CD14-positive monocyte (primary cell): Measurements from ENCODE around the gene MB21D2. TPM values are rescaled to one million over a fixed set of nuclear protein-coding genes. Genes with fewer than 3 reads are reported as not detected.

ENCODE experiments used
- DNase-seq, 3 donors: peaks; one replicate each; pipeline ENCODE4 v3.0.0-alpha.2; 2011 to 2022
- H2AFZ ChIP-seq: 2 replicates; pipeline ENCODE4 v1.6.0; 2012; ENCODE audit warnings: mild to moderate bottlenecking, low read depth, low read length, inconsistent platforms; ENCODE audit not compliant: insufficient read depth, poor library complexity, severe bottlenecking
- H3K27ac ChIP-seq, 2 donors: 1 replicate in 1 of 2; 2 replicates in 1 of 2; pipeline ENCODE4 v1.5.1; 2012 to 2013; ENCODE audit warnings: low read length in 2 of 2, control low read depth in 1 of 2, inconsistent platforms in 1 of 2, low read depth in 1 of 2, mild to moderate bottlenecking in 1 of 2
- H3K27me3 ChIP-seq, 2 donors: one replicate each; pipeline versions ENCODE4 v1.6.0 to v1.6.1; 2011 to 2013; ENCODE audit warnings: low read length in 2 of 2; ENCODE audit not compliant: control insufficient read depth in 2 of 2, insufficient read depth in 2 of 2
- H3K36me3 ChIP-seq, 2 donors: replicated peaks in 1 of 2; 1 replicate in 1 of 2; 2 replicates in 1 of 2; pipeline versions ENCODE4 v1.5.1 to v1.6.1; 2012 to 2013; ENCODE audit warnings: low read length in 2 of 2, control low read depth in 1 of 2, inconsistent platforms in 1 of 2, mild to moderate bottlenecking in 1 of 2; ENCODE audit not compliant: insufficient read depth in 2 of 2, control insufficient read depth in 1 of 2
- H3K4me1 ChIP-seq, 2 donors: 1 replicate in 1 of 2; 2 replicates in 1 of 2; pipeline versions ENCODE4 v1.5.1 to v1.6.1; 2012 to 2013; ENCODE audit warnings: low read length in 2 of 2, control low read depth in 1 of 2, inconsistent platforms in 1 of 2, mild to moderate bottlenecking in 1 of 2, moderate library complexity in 1 of 2; ENCODE audit not compliant: insufficient read depth in 2 of 2, control insufficient read depth in 1 of 2
- H3K4me2 ChIP-seq: replicated peaks from 2 replicates; pipeline ENCODE3; 2012; ENCODE audit warnings: low read length, moderate library complexity, mild to moderate bottlenecking; ENCODE audit not compliant: poor library complexity, severe bottlenecking; ENCODE audit errors: extremely low read depth
- H3K4me3 ChIP-seq, 3 experiments: fragments of 200-600 bp in 1 of 3; sonication (generic) in 1 of 3; replicated peaks in 1 of 3; 1 replicate in 2 of 3; 2 replicates in 1 of 3; pipeline ENCODE4 v1.5.1; 2011 to 2013; ENCODE audit warnings: low read length in 3 of 3, mild to moderate bottlenecking in 3 of 3, control low read depth in 2 of 3, low read depth in 2 of 3, inconsistent platforms in 1 of 3, moderate library complexity in 1 of 3
- H3K79me2 ChIP-seq: 2 replicates; pipeline ENCODE4 v1.6.0; 2012; ENCODE audit warnings: mild to moderate bottlenecking, control low read depth, inconsistent platforms, low read length, moderate library complexity; ENCODE audit not compliant: insufficient read depth
- H3K9ac ChIP-seq: 2 replicates; pipeline ENCODE4 v1.6.0; 2017; ENCODE audit warnings: low read length, mild to moderate bottlenecking; ENCODE audit not compliant: insufficient read depth, poor library complexity, severe bottlenecking
- H3K9me3 ChIP-seq, 2 donors: replicated peaks in 1 of 2; 1 replicate in 1 of 2; 2 replicates in 1 of 2; pipeline versions ENCODE4 v1.5.1 to v1.6.1; 2012 to 2013; ENCODE audit warnings: low read length in 2 of 2, control low read depth in 1 of 2; ENCODE audit not compliant: control insufficient read depth in 1 of 2, insufficient read depth in 1 of 2
- H4K20me1 ChIP-seq: 2 replicates; pipeline ENCODE4 v1.6.0; 2012; ENCODE audit warnings: mild to moderate bottlenecking, low read length, control low read depth, moderate library complexity; ENCODE audit not compliant: insufficient read depth
- H3K27ac Mint-ChIP-seq, 7 donors: one replicate each; pipeline ENCODE4 v1.8.0; 2020; ENCODE audit warnings: mild to moderate bottlenecking in 7 of 7, mixed read lengths in 7 of 7, moderate library complexity in 6 of 7, inconsistent platforms in 2 of 7
- H3K27me3 Mint-ChIP-seq, 3 donors: one replicate each; pipeline ENCODE4 v1.8.0; 2021 to 2022; ENCODE audit warnings: low read depth in 3 of 3, mild to moderate bottlenecking in 3 of 3, mixed read lengths in 3 of 3, moderate library complexity in 3 of 3, inconsistent platforms in 1 of 3
- H3K36me3 Mint-ChIP-seq, 2 donors: one replicate each; pipeline ENCODE4 v1.8.0; 2020; ENCODE audit warnings: mixed read lengths in 2 of 2, inconsistent platforms in 1 of 2, mild to moderate bottlenecking in 1 of 2
- H3K4me1 Mint-ChIP-seq: one replicate; pipeline ENCODE4 v1.8.0; 2020; ENCODE audit warnings: mild to moderate bottlenecking, mixed read lengths
- H3K4me3 Mint-ChIP-seq, 2 donors: one replicate each; pipeline ENCODE4 v1.8.0; 2020; ENCODE audit warnings: mild to moderate bottlenecking in 2 of 2, mixed read lengths in 2 of 2, moderate library complexity in 1 of 2
- H3K9me3 Mint-ChIP-seq, 7 donors: one replicate each; pipeline ENCODE4 v1.8.0; 2020 to 2022; ENCODE audit warnings: mixed read lengths in 7 of 7, mild to moderate bottlenecking in 6 of 7, moderate library complexity in 6 of 7, inconsistent platforms in 2 of 7
- WGBS: methylation state at CpG from one replicate; pipeline ENCODE4 v1.1.5; 2013; ENCODE audit warnings: missing lambda C conversion rate; ENCODE audit not compliant: insufficient coverage; 5-methylcytosine and 5-hydroxymethylcytosine counted together
- intact Hi-C, 2 donors: fragments of 100-400 bp; cut with micrococcal nuclease; formaldehyde crosslinking; loops; one replicate each; pipeline versions ENCODE4 v1.15.0 to v1.15.1; 2023
- polyA plus RNA-seq, 3 donors: library from polyadenylated mRNA; depleted of rRNA in 1 of 3; unstranded in 2 of 3; stranded (reverse) in 1 of 3; fragments of 300-500 nt in 2 of 3; fragments of >200 nt in 1 of 3; fragmentation: Illumina TruSeq in 2 of 3; gene quantifications; 1 replicate in 2 of 3; 2 replicates in 1 of 3; pipeline ENCODE4 v1.2.3, GENCODE V29; 2012 to 2021
- TF ChIP-seq, protein P1 (sequence below): fragments of 200-600 bp; IDR thresholded peaks from one replicate; pipeline ENCODE4 v1.8.0; 2022; ENCODE audit warnings: antibody characterized with exemption, mild to moderate bottlenecking

Gene MB21D2
- polyA plus RNA-seq, 3 donors = 0.37 to 0.77 (median 0.59) TPM

DNA sequence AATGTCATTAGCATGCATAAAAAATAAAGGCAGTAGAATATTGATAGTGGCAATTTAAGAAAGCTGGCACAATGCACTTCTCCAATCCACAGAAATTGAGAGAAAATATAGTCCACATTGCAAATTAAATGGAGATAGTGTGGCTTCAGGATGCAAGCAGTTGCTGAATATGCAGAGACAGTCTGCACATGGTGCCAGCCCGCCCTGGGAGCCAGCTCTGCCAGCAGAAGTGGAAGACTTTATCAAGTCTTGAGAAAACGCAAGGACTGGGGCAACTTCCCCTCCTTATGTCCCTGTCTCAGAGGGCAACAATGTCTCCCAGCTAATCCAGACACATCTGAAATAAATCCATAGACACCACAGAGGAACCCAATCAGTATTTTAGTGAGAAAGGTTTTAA is 57.2 kb downstream of the MB21D2 start:
- intact Hi-C loops = no loop called here
- H3K9me3 Mint-ChIP-seq = peaks cover 0 to 8% (median 2%) of the 10 kb centered on the region in 7 donors
- 86% methylated on average over 2 of the region's 2 CpGs for WGBS
- Histone ChIP-seq H3K4me3 (no peak overlapping the region), H3K4me2 (no peak overlapping the region), H3K9ac (no peak overlapping the region), H3K9me3 (peaks cover 0 to 4% of the 10 kb centered on the region in 2 donors), H2AFZ (no peak overlapping the region), H3K27ac (no peak overlapping the region), H3K36me3 (no peaks in the 10 kb centered on the region), H3K27me3 (no peaks in the 10 kb centered on the region), H3K4me1 (no peaks in the 10 kb centered on the region), H4K20me1 (no peaks in the 10 kb centered on the region), H3K79me2 (no peaks in the 10 kb centered on the region)
- H3K36me3 Mint-ChIP-seq = no peaks in the 10 kb centered on the region
- no peaks in the 10 kb centered on the region for H3K4me1 Mint-ChIP-seq
- DNase-seq = no peak
- H3K27ac Mint-ChIP-seq = no peak overlapping the region
- no peak overlapping the region for H3K4me3 Mint-ChIP-seq
- TF ChIP-seq, protein P1, sequence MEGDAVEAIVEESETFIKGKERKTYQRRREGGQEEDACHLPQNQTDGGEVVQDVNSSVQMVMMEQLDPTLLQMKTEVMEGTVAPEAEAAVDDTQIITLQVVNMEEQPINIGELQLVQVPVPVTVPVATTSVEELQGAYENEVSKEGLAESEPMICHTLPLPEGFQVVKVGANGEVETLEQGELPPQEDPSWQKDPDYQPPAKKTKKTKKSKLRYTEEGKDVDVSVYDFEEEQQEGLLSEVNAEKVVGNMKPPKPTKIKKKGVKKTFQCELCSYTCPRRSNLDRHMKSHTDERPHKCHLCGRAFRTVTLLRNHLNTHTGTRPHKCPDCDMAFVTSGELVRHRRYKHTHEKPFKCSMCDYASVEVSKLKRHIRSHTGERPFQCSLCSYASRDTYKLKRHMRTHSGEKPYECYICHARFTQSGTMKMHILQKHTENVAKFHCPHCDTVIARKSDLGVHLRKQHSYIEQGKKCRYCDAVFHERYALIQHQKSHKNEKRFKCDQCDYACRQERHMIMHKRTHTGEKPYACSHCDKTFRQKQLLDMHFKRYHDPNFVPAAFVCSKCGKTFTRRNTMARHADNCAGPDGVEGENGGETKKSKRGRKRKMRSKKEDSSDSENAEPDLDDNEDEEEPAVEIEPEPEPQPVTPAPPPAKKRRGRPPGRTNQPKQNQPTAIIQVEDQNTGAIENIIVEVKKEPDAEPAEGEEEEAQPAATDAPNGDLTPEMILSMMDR = no peak
- peaks cover 4 to 6% (median 4%) of the 10 kb centered on the region in 3 donors for H3K27me3 Mint-ChIP-seq

DNA sequence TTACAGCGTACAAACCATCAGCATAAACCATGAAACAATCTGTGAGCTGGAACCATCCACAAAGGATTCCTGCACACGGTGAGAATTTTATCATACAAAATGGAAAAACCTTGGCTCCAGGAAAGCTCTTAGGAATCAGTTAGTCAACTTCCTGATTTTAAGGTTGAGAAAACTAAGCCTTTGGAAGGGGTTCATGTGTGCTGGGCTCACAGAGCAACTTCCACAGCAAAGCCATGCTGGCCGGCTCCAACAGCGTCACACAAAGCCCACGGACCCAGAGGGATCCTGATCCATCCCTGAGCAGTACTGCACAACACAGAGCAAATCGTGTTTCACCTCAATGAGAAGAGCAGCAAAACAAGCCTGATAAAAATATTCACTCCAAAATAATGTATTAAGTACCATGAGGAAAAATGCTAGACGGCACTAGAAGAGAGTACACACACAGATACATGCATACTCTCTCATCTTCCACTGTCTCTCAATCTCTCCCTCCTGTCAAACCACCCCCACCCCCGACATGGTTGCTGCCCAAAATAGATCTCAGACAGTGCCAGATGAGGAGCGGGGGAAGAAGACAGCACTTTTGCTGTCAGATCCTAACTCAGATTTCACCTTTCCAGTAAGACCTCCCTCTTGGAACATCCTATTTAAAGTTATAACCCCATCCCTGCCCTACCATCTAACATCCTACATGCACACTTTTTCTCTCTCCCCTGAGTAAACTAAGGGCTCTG is 58.6 kb downstream of the MB21D2 start:
- Histone ChIP-seq H3K4me3 (no peak overlapping the region), H2AFZ (no peak overlapping the region), H4K20me1 (no peaks in the 10 kb centered on the region), H3K79me2 (no peaks in the 10 kb centered on the region), H3K27me3 (no peaks in the 10 kb centered on the region), H3K4me2 (no peak overlapping the region), H3K36me3 (no peaks in the 10 kb centered on the region), H3K4me1 (no peaks in the 10 kb centered on the region), H3K9me3 (peaks cover 0 to 4% of the 10 kb centered on the region in 2 donors), H3K9ac (no peak overlapping the region), H3K27ac (no peak overlapping the region)
- intact Hi-C loops = loop anchor here in 1 of 2 donors (10.0 kb wide), 1 partner anchor 56 kb away; the partner anchor contains the start of gene MB21D2
- Mint-ChIP-seq H3K4me1 (no peaks in the 10 kb centered on the region), H3K9me3 (peaks cover 0 to 7% (median 3%) of the 10 kb centered on the region in 7 donors), H3K27ac (no peak overlapping the region), H3K36me3 (no peaks in the 10 kb centered on the region), H3K27me3 (peaks cover 2 to 6% (median 4%) of the 10 kb centered on the region in 3 donors), H3K4me3 (no peak overlapping the region)
- 84% methylated on average over 3 of the region's 9 CpGs for WGBS
- DNase-seq = no peak
- TF ChIP-seq, protein P1 = no peak
